ENCODE measurements around the gene MORC2. TPM values are rescaled to one million over a fixed set of nuclear protein-coding genes. Genes with fewer than 3 reads are reported as not detected.

MORC2 gene
- total and polyA plus RNA-seq, 10 of the 15 experiments (the other 5 are each of a cell fraction or from before 2014, with no cell fraction given): 1.7 to 16.3 (median 9.0) TPM

DNA sequence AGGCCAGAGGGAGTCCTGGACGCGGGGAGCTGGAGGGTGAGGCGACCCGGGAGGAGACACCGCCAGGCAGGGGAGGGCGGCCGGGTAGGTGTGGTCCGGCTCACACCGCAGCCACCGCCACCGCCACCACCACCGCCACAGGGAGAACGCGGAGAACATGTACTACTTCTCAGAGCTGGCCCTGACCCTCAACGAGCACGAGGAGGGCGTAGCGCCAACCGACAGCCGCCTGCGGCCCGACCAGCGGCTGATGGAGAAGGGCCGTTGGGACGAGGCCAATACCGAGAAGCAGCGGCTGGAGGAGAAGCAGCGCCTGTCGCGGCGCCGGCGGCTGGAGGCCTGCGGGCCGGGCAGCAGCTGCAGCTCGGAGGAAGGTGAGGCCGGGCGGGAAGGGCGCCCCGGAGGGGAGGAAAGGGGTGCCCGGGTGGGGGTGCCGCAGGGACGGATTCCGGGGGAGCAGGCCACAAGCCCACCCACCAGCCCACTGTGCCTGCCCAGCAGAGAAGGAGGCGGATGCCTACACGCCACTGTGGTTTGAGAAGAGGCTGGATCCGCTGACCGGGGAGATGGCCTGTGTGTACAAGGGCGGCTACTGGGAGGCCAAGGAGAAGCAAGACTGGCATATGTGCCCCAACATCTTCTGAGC lies 62.8 kb downstream of the MORC2 start (continued):
- TF ChIP-seq, protein P1, sequence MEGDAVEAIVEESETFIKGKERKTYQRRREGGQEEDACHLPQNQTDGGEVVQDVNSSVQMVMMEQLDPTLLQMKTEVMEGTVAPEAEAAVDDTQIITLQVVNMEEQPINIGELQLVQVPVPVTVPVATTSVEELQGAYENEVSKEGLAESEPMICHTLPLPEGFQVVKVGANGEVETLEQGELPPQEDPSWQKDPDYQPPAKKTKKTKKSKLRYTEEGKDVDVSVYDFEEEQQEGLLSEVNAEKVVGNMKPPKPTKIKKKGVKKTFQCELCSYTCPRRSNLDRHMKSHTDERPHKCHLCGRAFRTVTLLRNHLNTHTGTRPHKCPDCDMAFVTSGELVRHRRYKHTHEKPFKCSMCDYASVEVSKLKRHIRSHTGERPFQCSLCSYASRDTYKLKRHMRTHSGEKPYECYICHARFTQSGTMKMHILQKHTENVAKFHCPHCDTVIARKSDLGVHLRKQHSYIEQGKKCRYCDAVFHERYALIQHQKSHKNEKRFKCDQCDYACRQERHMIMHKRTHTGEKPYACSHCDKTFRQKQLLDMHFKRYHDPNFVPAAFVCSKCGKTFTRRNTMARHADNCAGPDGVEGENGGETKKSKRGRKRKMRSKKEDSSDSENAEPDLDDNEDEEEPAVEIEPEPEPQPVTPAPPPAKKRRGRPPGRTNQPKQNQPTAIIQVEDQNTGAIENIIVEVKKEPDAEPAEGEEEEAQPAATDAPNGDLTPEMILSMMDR (IDR thresholded peaks at IDR 0.05 in 2 of 3, conservative IDR thresholded peaks at IDR 0.05 in 1 of 3; ENCODE audit: control insufficient read depth in 2 of 3, extremely low read depth in 1 of 3, insufficient read depth in 1 of 3, low read depth in 3 of 3, low read length in 3 of 3): no peak
- TF ChIP-seq SUZ12 (IDR thresholded peaks at IDR 0.05; ENCODE audit: unreplicated experiment): no peak
- no peak for TF ChIP-seq IRF5 (IDR thresholded peaks at IDR 0.05; ENCODE audit: borderline replicate concordance)
- no peak for TF ChIP-seq CREM (IDR thresholded peaks at IDR 0.05; ENCODE audit: low read depth)
- TF ChIP-seq ZBED1 (IDR thresholded peaks at IDR 0.05; ENCODE audit: borderline replicate concordance): no peak
- no peak for TF ChIP-seq FOS (IDR thresholded peaks at IDR 0.05; ENCODE audit: borderline replicate concordance, extremely low read depth, insufficient read length)
- TF ChIP-seq TCF3 (IDR thresholded peaks at IDR 0.05; ENCODE audit: borderline replicate concordance, insufficient read depth, low read depth, low read length): no peak
- TF ChIP-seq ZNF274 (IDR thresholded peaks at IDR 0.05; ENCODE audit: insufficient read depth, insufficient read length): no peak
- TF ChIP-seq BHLHE40 (IDR thresholded peaks at IDR 0.05; ENCODE audit: borderline replicate concordance in 1 of 2, low read depth in 2 of 2, low read length in 1 of 2): no peak

All from GM12878 (cell line).